ENCODE results near the gene FRYL. TPM values are rescaled to one million over a fixed set of nuclear protein-coding genes. Genes with fewer than 3 reads are reported as not detected.
"Not testable (repeated sequence)": the region's sequence is repeated elsewhere in the genome, so short reads cannot be mapped to it uniquely, and the experiment has no call there.

FRYL gene
- total RNA-seq, 1 experiment from 2014 or later = 28.7 TPM

DNA sequence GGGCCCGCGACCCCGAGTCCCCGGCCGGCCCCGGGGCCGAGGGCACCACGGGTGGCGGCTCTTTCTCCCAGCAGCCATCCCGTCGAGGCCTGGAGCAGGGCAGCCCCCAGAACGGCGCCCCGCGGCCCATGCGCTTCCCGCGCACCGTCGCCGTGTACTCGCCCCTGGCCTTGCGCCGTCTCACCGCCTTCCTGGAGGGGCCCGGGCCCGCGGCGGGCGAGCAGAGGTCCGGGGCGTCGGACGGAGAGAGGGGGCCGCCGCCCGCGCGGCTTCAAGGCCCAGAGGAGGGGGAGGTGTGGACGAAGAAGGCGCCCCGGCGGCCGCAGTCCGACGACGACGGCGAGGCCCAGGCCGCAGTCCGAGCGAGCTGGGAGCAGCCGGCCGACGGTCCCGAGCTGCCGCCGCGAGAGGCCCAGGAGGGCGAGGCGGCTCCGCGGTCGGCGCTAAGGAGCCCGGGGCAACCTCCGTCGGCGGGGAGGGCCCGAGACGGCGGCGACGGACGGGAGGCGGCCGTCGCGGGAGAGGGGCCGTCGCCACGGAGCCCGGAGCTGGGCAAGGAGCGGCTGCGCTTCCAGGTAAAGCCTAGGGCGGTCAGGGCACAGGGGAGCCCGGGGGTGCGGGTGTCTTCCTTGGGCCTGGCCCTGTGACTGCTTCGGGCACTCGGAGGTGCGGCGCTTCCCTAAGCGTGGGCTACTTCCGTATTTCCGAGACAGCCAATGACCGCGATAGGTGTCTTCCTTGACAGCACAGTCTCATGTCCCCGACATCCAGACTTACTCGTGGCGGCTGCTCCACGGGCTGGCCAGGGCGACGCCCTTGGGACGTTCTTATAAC is 289.2 kb downstream of the FRYL start:
- no peak for DNase-seq (ENCODE audit: low read depth)

DNA sequence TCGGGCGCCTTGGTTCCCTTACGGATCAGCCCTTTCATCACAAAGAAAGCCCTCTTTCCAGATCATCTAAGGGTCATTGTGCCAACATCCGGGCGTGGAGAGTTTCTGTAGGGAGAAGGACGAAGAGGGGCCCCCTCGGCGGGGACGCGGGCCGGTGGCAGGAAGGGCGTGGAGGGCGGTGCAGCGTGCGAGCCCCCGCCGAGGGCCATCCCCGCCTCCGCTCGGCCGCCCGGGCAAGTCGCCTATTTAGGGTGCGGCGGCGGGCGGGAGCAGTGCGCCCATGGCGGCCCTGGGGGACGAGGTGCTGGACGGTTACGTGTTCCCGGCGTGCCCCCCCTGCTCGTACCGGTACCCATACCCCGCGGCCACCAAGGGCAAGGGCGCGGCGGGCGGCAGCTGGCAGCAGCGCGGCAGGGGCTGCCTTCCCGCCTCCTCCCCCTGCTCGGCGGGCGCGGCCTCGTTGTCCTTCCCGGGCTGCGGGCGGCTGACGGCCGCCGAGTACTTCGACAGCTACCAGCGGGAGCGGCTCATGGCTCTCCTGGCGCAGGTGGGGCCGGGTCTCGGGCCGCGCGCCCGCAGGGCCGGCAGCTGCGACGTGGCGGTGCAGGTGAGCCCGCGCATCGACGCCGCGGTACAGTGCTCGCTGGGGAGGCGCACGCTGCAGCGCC is 289.9 kb downstream of the FRYL start, which contains the start of gene ZAR1:
TSS of gene ZAR1 (plus strand) at position 241 of the 668 bp plus-strand sequence. CDS start at position 281, 40 bp downstream.
- no peak for DNase-seq (ENCODE audit: low read depth)

DNA sequence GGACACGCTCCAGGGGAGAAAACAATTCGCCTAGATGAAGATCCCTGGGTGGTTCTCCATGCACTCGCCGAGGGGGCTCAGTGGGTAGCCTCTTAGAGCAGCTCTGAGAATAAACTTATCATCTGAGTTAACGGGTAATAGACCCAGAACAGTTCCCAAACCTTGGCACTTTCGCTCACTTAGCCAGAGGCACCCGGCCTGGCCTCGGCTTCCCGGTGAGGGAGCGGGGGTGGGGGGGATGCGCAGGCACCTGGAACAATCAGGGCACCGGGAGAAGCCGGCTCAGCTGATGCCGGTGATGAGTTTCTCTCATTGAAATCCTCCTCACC is 290.4 kb downstream of the FRYL start:
- no peak for DNase-seq (ENCODE audit: low read depth)

DNA sequence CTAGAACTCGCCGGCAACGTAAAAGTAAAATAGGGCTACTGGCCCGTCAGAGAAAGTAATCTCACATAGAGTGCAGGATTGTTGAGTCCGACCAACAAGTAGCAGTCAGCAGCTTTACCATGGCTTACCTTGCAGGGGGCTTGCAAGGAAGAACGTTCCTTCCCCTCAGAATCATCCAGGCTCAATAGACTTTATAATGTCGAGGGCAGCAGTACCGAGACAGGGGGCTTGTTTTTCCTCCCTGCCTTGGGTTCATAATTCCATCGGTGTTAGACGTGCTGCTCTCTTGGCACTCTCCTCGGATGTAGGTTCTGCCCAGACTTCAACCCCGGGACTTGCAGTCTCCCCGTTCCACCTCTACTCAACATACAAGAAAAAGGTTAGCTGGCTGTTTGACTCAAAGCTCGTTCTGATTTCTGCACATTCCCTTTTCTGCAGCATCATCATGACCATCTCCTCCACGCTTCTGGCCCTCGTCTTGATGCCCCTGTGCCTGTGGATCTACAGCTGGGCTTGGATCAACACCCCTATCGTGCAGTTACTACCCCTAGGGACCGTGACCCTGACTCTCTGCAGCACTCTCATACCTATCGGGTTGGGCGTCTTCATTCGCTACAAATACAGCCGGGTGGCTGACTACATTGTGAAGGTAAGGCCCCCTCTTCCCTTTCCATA is 295.4 kb downstream of the FRYL start:
- DNase-seq (ENCODE audit: low read depth) = no peak

DNA sequence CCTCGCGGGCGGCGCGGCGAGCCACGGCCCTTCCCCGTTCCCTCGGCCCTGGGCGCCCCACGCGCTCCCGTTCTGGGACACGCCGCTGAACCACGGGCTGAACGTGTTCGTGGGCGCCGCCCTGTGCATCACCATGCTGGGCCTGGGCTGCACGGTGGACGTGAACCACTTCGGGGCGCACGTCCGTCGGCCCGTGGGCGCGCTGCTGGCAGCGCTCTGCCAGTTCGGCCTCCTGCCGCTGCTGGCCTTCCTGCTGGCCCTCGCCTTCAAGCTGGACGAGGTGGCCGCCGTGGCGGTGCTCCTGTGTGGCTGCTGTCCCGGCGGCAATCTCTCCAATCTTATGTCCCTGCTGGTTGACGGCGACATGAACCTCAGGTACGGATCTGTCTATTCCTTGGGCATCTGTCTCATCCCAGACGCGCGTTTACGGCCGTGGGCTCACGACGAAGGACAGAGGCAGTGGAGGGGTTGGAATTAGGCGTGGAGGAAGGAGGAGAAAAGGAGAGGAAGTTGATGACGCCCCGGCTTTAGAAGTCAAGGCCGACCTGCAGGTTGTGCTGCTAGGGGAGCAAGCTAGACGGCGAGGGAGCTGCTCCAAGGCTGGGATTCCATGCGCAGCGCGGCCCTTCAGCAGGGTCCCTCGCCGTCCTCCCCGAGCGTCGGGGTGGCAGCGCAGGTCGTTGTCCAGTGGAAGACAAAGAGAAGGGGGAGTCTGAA is 296.1 kb downstream of the FRYL start:
- DNase-seq (ENCODE audit: low read depth) = no peak

DNA sequence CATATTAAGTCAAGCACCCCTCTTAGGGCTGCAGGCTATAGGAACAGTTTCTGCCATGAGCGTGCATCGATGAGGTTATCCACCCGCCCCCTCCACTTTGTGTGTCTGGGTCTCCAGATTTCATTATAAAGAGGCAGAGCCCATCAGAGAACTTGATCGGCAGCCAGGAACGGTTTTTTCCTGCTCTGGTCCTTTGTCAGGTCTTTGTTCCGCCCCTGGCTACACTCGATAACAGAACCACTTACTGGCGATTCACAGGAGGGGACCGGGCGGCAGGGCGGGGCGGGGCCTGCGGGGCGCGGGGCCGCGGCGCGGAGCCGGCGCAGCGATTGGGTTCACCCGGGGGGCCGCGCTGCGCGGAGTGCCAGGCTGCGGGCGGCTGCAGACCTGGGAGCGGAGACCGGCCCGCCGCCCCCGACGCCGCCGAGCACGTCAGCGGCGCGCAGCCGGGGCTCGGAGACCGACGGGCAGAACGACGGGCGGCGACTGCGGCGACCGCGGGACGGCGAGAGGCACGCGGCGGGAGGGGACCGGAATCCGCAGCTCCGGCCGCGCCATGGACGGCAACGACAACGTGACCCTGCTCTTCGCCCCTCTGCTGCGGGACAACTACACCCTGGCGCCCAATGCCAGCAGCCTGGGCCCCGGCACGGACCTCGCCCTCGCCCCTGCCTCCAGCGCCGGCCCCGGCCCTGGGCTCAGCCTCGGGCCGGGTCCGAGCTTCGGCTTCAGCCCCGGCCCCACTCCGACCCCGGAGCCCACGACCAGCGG is 296.9 kb downstream of the FRYL start, which contains the start of gene SLC10A4:
TSS of gene SLC10A4 (plus strand) at position 338 of the 771 bp plus-strand sequence. CDS start at position 557, 219 bp downstream.
- peak; percentile 35 for DNase-seq (ENCODE audit: low read depth)

DNA sequence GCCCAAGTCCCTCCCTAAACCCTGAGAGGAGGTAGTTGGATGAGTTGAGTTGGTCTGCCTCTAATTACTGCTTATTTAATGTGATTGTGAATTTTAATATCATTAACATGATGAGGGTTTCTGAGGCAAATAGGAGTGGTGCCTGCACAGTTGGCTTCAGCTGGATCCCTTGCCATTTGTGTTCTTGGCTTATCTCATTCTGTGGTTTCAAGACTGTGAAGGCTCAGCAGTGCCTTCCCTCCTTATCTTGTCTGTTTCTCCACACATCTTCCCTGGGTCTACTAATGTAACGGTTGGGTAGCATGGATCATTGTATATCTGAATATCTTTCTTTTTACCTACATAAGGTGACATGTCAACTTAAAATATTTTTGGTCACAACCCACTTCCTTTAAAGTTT is 298.5 kb downstream of the FRYL start:
- DNase-seq (ENCODE audit: low read depth) = no peak

DNA sequence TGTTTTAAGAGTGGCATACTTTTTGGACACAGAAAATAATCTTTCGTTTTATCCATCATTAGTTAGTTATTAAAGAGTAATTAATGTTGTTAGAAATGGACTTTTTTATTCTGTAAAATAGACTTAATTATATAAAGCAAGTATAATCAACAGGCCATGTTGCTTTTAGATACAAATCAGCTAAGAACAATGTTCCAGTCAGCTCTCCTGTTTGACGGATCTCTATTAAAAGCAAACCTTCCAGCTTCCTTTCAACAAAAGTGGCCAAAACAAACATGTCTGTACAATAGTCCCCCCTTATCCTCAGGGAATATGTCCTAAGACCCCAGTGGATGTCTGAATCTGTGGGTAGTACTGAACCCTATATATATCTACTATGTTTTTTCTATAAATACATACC is 301.8 kb downstream of the FRYL start:
- no peak for DNase-seq (ENCODE audit: low read depth)

DNA sequence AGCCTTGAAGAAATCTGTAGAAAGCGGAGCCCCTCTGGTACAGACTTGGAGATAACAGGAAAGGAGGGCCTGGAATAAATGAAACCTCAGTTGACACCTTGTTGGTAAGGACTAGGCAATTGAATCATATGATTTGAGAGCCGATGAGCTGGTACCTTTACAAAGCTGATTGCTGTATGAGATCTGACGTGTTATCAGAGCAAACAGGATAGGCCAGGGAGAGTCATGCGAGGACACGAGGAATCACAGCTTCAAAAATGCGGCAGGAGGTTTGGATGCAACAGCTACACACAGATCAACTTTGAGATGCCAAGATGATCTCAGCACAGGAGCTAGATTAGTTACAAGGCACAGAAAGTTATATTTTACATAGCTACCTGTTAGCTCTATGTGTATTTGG is 304.3 kb downstream of the FRYL start:
- DNase-seq (ENCODE audit: low read depth) = no peak

DNA sequence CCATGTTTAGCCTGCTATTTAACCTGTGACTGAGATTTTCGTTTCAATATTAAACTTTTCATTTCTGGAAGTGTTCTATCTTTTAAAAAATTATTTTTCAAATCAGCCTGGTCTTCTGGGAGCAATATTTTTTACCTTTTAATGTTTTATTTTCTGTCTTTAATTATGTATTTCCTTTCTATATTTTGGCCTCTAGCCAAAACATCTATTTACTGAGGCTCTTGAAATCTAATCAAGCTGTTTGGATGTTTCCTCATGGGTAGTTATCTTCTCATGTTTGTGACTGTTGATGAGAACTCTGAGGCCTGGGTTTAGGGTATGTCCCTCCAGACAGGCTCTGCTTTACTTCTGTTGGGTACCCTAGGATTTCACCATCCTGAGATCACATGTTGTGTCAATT is 307.3 kb downstream of the FRYL start:
- DNase-seq (ENCODE audit: low read depth) = no peak

DNA sequence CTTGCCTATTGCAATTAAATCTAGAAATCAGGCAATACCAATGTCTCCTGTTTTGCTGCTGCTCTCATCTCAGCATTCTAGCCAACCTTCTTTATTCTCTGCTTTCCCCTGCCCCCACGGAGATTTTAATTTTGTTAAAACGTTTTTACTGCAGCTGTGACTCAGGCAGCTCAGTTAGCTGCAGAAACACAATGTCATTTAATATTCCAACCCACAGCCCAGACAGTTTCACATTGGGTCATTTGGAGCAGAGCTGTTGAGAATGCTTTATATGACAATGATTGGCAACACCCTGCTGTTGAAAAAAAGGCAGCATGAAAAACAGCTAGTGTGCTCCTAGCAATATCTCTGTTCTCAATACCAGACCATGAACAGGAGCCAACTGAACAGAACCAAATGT is 309.5 kb downstream of the FRYL start:
- no peak for DNase-seq (ENCODE audit: low read depth)

DNA sequence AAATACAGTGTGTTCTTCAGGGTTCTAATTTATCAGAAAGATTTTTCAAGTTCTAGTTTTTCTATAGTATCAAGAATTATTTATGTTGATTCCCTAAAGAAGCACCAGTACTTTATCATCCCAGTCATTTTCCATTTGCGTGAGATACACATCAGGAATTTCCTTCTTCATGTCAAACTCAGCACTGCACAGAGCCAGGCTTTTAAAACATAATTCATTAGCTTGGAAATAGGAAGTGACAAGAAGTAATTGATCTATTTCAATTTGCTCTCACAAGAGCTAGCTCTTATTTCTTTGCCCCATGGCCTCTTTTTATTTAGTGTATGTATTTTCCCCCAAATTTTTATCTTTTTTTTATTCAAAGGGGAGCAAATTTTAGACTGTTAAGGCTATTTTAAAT is 309.9 kb downstream of the FRYL start:
- no peak for DNase-seq (ENCODE audit: low read depth)

DNA sequence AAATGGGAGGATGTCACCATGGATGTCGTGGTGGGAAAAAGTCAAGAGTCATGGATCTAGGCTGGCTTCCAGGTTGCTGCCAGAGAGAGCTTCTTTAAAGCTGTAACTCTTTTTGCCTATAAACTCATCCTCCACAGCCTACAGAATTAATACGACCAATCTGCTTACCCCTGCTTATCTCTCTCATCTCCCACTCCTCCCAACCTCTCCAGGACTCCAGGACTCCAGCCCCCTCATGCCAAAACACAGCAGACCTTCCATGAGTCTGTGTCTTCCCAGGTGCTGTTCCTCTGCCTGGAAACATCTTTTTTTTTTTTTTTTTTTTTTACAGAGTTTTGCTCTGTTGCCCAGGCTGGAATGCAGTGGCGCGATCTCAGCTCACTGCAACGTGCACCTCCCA is 312.2 kb downstream of the FRYL start:
- no peak for DNase-seq (ENCODE audit: low read depth)

DNA sequence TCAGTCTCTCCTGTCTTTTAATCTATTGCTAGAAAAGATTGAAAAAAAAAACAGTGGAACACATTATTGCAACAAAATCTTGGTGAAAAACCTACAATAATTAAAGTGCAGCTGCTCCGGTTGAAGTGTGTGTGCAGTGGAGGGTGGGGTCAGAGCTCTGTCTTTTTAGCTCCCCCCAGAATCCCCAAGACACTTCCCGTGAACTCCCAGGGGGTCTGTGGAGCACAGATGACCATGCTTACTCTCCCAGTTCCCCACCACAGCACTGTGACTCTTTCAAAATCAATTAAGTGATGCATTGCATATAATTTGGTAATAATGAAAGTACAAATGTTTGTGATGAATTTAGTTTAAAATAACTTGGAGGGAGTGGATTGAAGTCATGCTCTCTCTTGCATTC is 312.6 kb downstream of the FRYL start:
- no peak for DNase-seq (ENCODE audit: low read depth)

DNA sequence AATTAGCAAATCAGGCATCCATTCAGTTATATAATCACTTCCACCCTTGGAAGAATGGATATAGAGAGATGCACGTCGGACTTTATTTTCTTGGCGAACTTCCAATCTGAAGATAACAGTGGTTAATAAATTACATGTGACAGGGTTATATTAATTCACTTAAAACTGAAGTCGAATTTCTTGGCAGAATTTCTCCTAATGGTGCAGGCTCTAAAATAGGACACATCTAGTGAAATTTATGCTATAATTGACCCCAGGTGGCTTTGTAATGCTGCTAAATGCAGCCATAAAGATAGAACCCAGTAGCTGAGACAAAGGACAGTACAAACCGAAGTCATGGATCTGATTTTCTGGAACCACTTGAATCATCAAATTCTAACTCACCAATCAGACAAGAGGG is 317.7 kb downstream of the FRYL start:
- no peak for DNase-seq (ENCODE audit: low read depth)

DNA sequence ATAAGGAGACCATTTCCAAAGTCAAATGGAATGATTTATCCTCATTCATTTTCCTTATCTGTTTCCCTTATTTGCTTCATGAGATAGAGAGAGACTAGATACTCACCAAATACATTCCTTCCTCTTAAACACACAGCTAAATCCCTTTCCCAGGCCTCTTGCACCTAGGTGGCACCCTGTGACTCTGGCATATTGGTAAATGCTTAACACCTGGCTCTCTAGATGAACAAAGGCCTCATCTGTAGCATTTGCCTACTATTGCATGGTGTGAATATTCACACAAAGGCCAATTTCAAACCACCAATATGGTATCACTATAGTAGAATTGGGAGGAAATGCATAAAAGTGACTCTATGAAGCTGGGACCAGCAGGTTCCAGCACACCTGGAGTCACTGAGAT is 319.1 kb downstream of the FRYL start:
- no peak for DNase-seq (ENCODE audit: low read depth)

DNA sequence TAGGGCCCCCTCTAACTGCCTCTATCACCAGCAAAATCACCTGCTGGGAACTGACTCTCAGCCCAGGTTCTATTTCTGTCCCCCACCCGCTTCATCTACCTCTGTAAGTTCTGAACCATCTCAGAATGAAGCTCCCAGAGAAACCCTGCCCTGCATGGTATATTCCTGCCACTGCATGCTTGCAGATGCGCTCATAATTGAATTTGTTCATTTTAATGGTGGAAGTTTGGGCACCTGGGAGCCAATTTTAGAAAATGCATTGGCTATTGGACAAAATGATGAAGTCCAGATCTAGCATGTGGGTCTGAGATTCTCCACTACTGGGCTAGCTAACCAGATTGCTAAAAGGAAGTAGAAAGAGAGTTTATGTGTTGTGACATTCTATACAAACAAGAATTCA is 325.5 kb downstream of the FRYL start:
- DNase-seq (ENCODE audit: low read depth) = no peak

DNA sequence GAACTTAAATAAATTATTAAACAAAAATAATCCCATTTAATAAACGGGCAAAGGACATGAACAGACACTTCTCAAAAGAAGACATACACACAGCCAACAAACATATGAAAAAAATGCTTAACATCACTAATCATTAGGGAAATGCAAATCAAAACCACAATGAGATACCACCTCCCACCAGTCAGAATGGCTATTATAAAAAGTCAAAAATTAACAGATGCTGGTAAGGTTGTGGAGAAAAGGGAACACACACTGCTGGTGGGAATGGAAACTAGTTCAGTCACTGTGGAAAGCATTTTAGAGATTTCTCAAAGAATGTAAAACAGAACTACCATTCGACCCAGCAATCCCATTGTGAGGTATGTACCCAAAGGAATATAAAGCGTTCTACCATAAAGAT is 328.4 kb downstream of the FRYL start:
- not testable (repeated sequence) for DNase-seq (ENCODE audit: low read depth)

DNA sequence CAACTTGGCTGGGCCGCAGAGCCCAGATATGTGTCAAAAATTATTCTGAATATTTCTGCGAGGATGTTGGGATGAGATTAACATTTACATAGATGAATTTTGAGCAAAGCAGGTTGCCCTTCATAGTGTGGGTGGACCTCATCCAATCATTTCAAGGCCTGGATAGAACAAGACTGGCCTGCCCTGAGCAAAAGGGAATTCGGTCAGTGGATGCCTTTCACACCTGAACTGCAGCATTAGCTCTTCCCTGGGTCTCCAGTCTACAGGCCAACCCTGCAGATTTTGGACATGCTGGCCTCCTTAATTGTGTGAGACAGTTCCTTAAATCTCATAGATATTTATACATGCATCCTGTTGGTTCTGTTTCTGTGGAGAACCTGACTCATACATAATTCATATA is 329.3 kb downstream of the FRYL start:
- DNase-seq (ENCODE audit: low read depth) = no peak

DNA sequence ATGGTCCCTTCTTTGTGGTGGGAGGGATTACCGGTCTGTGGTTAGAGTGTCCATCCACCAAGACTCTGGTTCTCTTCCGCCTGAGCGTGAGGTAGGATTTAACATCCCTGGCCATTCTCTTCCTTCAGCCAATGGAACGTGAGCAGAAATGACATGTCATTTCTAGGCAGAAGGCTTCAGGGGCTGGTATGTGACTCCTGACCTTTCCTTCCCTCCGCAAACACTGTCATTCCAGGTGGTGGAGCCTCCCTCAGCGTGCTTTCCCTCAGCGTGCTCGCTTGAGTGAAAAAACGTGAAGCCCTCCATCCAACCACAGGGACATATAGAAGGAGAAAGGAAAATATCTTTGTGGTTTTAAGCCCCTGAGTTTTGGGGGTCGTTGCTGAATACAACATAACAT is 330.9 kb downstream of the FRYL start:
- DNase-seq (ENCODE audit: low read depth) = no peak
